ENCODE measurements around the gene ABLIM1. TPM values are rescaled to one million over a fixed set of nuclear protein-coding genes. Genes with fewer than 3 reads are reported as not detected.

The ABLIM1 gene
- total and polyA plus RNA-seq, 4 donors: 20.0 to 135 (median 59.9) TPM

DNA sequence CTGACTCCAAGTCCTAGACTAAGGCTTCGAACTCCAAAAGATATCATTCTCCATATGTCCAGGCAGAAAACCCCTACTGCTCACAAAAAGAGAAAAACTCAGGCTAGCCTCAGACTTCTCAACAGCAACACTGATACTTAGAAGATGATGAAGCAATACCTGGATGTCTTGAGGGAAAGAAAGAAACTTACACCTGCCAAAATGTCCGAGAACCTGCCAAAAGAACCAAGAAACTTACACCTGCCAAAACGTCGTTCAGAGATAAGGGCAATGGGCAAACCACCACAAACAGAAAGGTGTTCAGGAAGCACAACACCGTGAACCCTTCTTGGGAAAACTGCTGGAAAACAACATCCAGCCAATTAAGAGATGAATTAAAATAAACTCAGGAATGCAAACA lies 15.3 kb downstream of the ABLIM1 start:
- Histone ChIP-seq H3K27ac (ENCODE audit: low read depth in 1 of 2, low read length in 1 of 2) (peak overlapping the region in 1 of 2 donors; percentile 72), H3K9ac (ENCODE audit: insufficient read depth in 1 of 2, low read length in 2 of 2) (no peak overlapping the region), H3K36me3 (ENCODE audit: control insufficient read depth in 4 of 4, insufficient read depth in 4 of 4, low read length in 4 of 4) (peaks cover 0 to 3% (median 0%) of the 10 kb centered on the region in 4 donors), H3K27me3 (ENCODE audit: control insufficient read depth in 3 of 3, insufficient read depth in 3 of 3, low read length in 2 of 3) (no peaks in the 10 kb centered on the region), H3K9me3 (ENCODE audit: control insufficient read depth in 4 of 4, insufficient read depth in 3 of 4, low read length in 3 of 4) (no peaks in the 10 kb centered on the region), H3K4me3 (no peak overlapping the region), H3K4me1 (ENCODE audit: control insufficient read depth in 5 of 5, insufficient read depth in 5 of 5, low read length in 5 of 5) (peaks cover 8 to 31% (median 20%) of the 10 kb centered on the region in 5 donors)
- no peak for TF ChIP-seq CTCF (IDR thresholded peaks at IDR 0.05; ENCODE audit: control extremely low read depth, extremely low read depth)
- DNase-seq (no peak), ATAC-seq (ENCODE audit: insufficient read depth, low FRiP score) (no peak)
- WGBS, 2 donors: 53 to 78% methylated on average over 5 of the region's 5 CpGs

DNA sequence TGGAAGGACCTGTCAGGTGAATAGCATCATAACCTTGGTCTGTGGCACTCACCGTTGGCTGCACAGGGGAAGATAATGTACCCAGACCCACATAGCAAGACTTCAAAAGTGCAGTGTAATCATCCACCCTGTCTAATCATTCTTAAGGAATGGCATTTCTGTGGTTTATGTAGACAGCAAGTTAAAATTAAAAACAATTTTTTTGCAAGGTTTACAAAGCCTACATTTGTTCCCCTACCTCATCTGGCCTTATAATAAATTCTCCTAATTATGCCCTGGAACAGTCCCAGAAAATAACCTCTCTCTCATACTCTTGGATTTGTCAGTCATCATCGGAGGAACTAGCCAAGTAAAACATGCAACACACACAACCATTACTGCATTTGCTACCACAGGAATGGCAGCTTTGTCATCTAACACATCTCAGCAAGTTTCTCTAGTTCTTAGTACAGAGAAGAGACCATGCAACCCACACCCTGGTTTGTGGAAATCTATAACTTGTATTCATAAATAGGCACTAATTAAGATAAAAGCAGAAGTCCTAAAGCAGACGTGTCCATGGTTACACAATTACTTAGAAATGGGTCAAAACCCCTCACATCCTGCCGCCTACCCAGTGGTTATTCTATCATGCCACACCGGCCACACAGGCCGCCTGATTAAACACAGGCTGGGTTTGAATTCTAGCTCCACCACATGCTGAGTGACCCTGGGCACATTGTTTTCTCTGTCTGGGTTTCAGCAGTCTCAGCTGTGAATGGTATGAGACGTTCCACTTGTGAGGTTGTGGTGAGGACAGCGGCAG lies 19.1 kb downstream of the ABLIM1 start:
- H3K4me1 ChIP-seq (ENCODE audit: control insufficient read depth in 5 of 5, insufficient read depth in 5 of 5, low read length in 5 of 5): peaks cover 12 to 44% (median 30%) of the 10 kb centered on the region in 5 donors

GRCh38 chr10:114635797-114636550 lies 22.1 kb downstream of the ABLIM1 start:
- H3K27me3 ChIP-seq (ENCODE audit: control insufficient read depth in 3 of 3, insufficient read depth in 3 of 3, low read length in 2 of 3): peaks cover 0 to 4% (median 0%) of the 10 kb centered on the region in 3 donors
- 79 to 92% methylated on average over 6 of the region's 6 CpGs for WGBS, 2 donors
- DNase-seq: no peak
- no peaks in the 10 kb centered on the region for H3K9me3 ChIP-seq (ENCODE audit: control insufficient read depth in 4 of 4, insufficient read depth in 3 of 4, low read length in 3 of 4)
- H3K27ac ChIP-seq (ENCODE audit: low read depth in 1 of 2, low read length in 1 of 2): peak overlapping the region in 1 of 2 donors; percentile 92
- no peak overlapping the region for H3K4me3 ChIP-seq
- H3K9ac ChIP-seq (ENCODE audit: insufficient read depth in 1 of 2, low read length in 2 of 2): no peak overlapping the region
- peaks cover 16 to 67% (median 31%) of the 10 kb centered on the region in 5 donors for H3K4me1 ChIP-seq (ENCODE audit: control insufficient read depth in 5 of 5, insufficient read depth in 5 of 5, low read length in 5 of 5)
- TF ChIP-seq CTCF (IDR thresholded peaks at IDR 0.05; ENCODE audit: control extremely low read depth, extremely low read depth): no peak
- ATAC-seq (ENCODE audit: insufficient read depth, low FRiP score): no peak
- H3K36me3 ChIP-seq (ENCODE audit: control insufficient read depth in 4 of 4, insufficient read depth in 4 of 4, low read length in 4 of 4): peaks cover 0 to 3% (median 0%) of the 10 kb centered on the region in 4 donors

More for the DNA sequence above, 19.1 kb downstream of the ABLIM1 start:
- Histone ChIP-seq H3K36me3 (ENCODE audit: control insufficient read depth in 4 of 4, insufficient read depth in 4 of 4, low read length in 4 of 4) (peaks cover 0 to 3% (median 0%) of the 10 kb centered on the region in 4 donors), H3K4me3 (no peak overlapping the region), H3K27ac (ENCODE audit: low read depth in 1 of 2, low read length in 1 of 2) (peak overlapping the region in 1 of 2 donors; percentile 17), H3K9me3 (ENCODE audit: control insufficient read depth in 4 of 4, insufficient read depth in 3 of 4, low read length in 3 of 4) (no peaks in the 10 kb centered on the region), H3K27me3 (ENCODE audit: control insufficient read depth in 3 of 3, insufficient read depth in 3 of 3, low read length in 2 of 3) (no peaks in the 10 kb centered on the region), H3K9ac (ENCODE audit: insufficient read depth in 1 of 2, low read length in 2 of 2) (no peak overlapping the region)
- no peak for TF ChIP-seq CTCF (IDR thresholded peaks at IDR 0.05; ENCODE audit: control extremely low read depth, extremely low read depth)
- ATAC-seq (ENCODE audit: insufficient read depth, low FRiP score) (no peak), DNase-seq (peak in 2 of 3 donors; percentile 49 to 59)
- 42 to 62% methylated on average over 8 of the region's 8 CpGs for WGBS, 2 donors
